Cardiac fibroblast (primary cell): ENCODE results near the gene TNFRSF6B.

Experiments
- DNase-seq, 2 donors: peaks; one replicate each; pipeline versions ENCODE4 v3.0.0 to v3.0.0-alpha.2; 2010; ENCODE audit warnings: low read depth in 2 of 2
- H3K4me3 ChIP-seq, 2 donors: replicated peaks in 1 of 2; 1 replicate in 1 of 2; 2 replicates in 1 of 2; pipeline ENCODE4 v1.5.1; 2011; ENCODE audit warnings: low read depth in 2 of 2, low read length in 2 of 2, mild to moderate bottlenecking in 2 of 2, moderate library complexity in 1 of 2
- CTCF ChIP-seq: IDR thresholded peaks from one replicate; pipeline ENCODE4 v1.5.1; 2011; ENCODE audit warnings: low read depth, mild to moderate bottlenecking, low read length, inconsistent platforms

TNFRSF6B gene

GRCh38 chr20:63703471-63703975 is 7.1 kb downstream of the TNFRSF6B start:
- DNase-seq: no peak

GRCh38 chr20:63703976-63704748 is 7.7 kb downstream of the TNFRSF6B start:
- no peak overlapping the region for H3K4me3 ChIP-seq
- no peak for TF ChIP-seq CTCF
- DNase-seq: no peak

More at GRCh38 chr20:63703471-63703975, 7.1 kb downstream of the TNFRSF6B start:
- no peak overlapping the region for H3K4me3 ChIP-seq
- TF ChIP-seq CTCF: no peak

- DNase-seq: no peak
- TF ChIP-seq CTCF: no peak
- H3K4me3 ChIP-seq: no peak overlapping the region
These were observed 8.3 kb downstream of the TNFRSF6B start for GRCh38 chr20:63704749-63705117.

- no peak for TF ChIP-seq CTCF
- DNase-seq: no peak
- H3K4me3 ChIP-seq: no peak overlapping the region
These were observed 9.0 kb downstream of the TNFRSF6B start for GRCh38 chr20:63705232-63706026.

- H3K4me3 ChIP-seq: peak overlapping the region; percentile 77 to 81
- TF ChIP-seq CTCF: no peak
- DNase-seq: no peak
These were observed 9.7 kb downstream of the TNFRSF6B start for GRCh38 chr20:63706027-63706695.

GRCh38 chr20:63706852-63707557 is 10.6 kb downstream of the TNFRSF6B start:
- peak; percentile 43 to 49 for DNase-seq
- peak overlapping the region; percentile 77 to 81 for H3K4me3 ChIP-seq
- TF ChIP-seq CTCF: peak; percentile 26
